Skin epidermis (tissue), 12 donors: Measurements from ENCODE around the gene TP53I13.
A peak's percentile ranks its signal among the peaks of the same experiment; 100 is the strongest.

Source experiments
- H3K27ac ChIP-seq, 21 experiments: fragments of 200-600 bp; sonication (generic) in 11 of 21; one replicate each; pipeline ENCODE4 v1.5.0; 2020; ENCODE audit warnings: mild to moderate bottlenecking in 3 of 21, inconsistent platforms in 2 of 21, moderate library complexity in 2 of 21
- H3K4me3 ChIP-seq, 7 experiments: fragments of 200-600 bp; sonication (generic) in 2 of 7; one replicate each; pipeline ENCODE4 v1.5.0; 2020; ENCODE audit warnings: inconsistent platforms in 2 of 7, mild to moderate bottlenecking in 2 of 7, moderate library complexity in 1 of 7

Gene TP53I13

DNA sequence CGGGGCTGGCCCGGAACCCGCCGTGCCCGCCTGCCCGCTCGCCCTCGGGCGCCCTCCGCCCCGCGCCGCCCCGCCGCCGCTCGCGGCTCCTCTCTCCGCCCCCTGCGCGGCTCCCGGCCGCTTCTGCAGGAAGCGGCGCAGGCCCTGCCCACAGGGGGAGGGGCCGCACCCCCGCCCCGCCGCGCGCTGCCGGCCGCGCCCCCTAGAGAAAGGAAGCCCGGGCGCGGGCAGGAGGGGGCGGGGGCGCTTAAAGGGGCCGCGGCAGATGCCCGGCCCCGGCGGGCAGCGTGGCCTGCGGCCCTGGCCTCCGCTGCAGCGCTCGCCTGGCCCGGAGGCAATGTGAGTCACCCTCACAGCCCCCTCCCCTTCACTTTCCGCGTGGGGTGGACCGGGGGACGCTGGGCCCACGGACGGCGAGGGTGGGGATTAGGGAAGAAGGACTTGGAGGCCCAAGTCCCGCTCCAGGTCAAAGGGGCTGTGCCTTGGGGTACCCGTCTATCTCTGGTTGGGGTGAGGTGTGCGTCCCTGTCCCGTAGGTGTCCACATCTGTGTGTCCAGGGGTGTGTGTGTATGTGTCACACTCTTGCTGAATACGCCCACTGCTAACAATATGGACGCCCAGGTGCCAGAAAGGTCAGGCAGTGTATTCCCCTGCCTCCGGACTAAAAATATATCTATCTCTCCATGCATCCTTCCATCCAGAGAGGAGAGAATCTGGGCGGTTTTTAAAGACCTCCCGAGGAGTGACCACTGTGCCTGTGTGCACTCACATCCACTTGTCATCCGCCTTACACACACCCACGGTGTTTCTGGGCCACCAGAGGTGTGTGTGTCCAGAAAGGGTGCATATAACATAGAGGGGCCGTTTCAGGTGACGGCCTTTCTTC, 21.3 kb downstream of the TP53I13 start, which contains the start of gene GIT1:
Gene GIT1, minus strand, starts transcription at position 125 of the 887 bp plus-strand sequence. CDS start 270 bp downstream, outside the sequence.
- H3K27ac ChIP-seq = peak within 1 kb of the TSS; percentile 56 to 96 (median 87)
- H3K4me3 ChIP-seq = peak within 1 kb of the TSS; percentile 50 to 80 (median 73)

- Histone ChIP-seq H3K4me3 (peak overlapping the region in 6 of 7 experiments; percentile 14 to 80 (median 40)), H3K27ac (peak overlapping the region in 20 of 21 experiments; percentile 42 to 96 (median 87))
These were observed 22.1 kb downstream of the TP53I13 start for GRCh38 chr17:29590411-29591145.

- Histone ChIP-seq H3K27ac (peak overlapping the region in 20 of 21 experiments; percentile 34 to 96 (median 86)), H3K4me3 (peak overlapping the region in 5 of 7 experiments; percentile 7 to 73 (median 19))
These were observed 22.7 kb downstream of the TP53I13 start for GRCh38 chr17:29591146-29591736.

DNA sequence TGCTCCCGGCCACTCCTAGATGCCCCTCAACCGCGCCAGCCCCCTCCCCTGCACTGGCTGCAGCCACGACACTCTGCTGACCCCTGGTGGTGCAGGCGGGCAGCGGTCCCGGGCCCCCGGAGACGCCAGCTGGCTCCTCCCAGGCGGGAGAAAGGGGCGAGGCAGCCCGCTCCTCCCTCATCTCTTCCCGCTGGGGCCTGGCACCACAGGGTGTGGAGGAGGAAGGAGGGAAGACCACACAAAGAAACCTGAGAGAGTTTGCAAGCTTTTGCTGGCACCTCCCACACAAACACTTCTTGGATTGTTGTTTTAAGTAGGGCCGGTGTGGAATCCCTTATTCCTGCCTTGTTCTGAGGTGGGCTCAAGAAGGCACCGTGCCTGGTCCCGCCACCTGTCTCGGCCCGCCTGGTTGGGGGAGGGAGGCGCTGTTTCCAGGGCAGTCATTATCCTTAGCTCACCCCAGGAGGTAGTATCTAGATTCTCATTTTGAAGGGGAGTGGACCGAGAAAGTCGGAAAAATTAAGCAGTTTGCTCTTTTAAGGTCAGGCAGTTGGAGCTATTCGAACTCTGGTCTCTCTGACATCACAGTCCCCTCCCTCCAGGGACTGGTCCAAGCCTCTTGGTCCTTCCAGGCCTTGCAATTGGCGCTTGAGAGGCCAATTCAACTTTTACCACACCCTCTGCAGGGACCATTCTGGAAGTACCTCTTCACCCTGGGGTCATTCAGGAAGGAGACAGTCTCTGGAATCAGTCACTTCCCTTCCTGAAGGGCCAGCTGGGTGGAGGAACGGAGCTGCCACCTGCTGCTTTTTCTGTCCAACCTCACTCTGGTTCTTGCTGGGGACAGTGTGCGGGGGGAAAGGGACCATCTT, 23.5 kb downstream of the TP53I13 start:
- H3K4me3 ChIP-seq = peak overlapping the region in 5 of 7 experiments; percentile 7 to 73 (median 25)

GRCh38 chr17:29592850-29593551, 24.5 kb downstream of the TP53I13 start, which contains the start of gene ANKRD13B:
TSS of gene ANKRD13B (plus strand) at chr17:29593132. CDS start at chr17:29593622, 490 bp downstream.
- Histone ChIP-seq H3K27ac (peak within 1 kb of the TSS in 15 of 21 experiments; percentile 18 to 96 (median 85)), H3K4me3 (peak within 1 kb of the TSS; percentile 48 to 73 (median 54))

More for the DNA sequence above, 23.5 kb downstream of the TP53I13 start:
- H3K27ac ChIP-seq = peak overlapping the region in 18 of 21 experiments; percentile 18 to 96 (median 87)

DNA sequence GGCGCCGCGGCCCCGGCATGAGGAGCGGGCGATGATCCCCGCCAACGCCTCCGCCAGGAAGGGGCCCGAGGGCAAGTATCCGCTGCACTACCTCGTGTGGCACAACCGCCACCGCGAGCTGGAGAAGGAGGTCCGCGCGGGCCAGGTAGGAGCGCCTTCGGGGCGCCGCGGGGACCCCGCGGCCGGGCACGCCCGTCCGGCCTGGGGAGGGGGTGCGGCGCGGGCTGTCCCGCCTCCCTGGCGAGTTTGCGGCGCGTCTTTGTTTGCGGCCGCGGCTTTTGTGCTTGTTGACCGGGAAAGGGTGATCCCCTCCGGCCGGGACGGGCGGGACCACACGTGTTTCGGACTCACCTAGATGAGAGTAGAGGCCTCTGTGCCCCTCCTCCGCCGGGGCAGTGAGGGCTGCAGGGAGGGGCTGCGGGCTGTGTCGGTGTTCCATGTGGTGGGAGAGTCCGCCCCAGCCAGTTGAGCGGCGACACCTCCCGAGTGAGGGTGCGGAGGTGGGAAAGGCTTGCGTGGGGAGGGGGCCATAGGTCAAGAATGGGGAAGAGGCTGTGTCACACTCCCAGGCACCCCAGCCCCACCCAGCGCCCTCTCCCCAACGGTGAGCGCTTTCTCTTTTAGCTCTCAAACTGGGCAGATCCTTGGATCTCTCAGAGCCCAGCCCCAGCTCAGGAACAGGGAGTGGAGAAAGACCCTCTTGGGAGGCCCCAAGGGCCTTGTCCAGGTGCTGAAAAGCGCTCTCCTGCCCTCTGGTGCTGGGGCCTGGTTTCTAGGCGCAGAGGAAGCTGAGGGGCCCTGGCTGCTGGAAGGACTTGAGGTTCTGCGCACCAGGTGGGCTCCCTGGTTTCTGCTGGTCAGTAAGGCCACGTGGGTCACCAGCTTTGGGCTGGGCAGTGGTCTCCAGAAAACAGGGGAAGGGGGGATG, 25.4 kb downstream of the TP53I13 start:
- H3K4me3 ChIP-seq = peak overlapping the region; percentile 44 to 73 (median 52)
- H3K27ac ChIP-seq = peak overlapping the region in 9 of 21 experiments; percentile 13 to 83 (median 42)

DNA sequence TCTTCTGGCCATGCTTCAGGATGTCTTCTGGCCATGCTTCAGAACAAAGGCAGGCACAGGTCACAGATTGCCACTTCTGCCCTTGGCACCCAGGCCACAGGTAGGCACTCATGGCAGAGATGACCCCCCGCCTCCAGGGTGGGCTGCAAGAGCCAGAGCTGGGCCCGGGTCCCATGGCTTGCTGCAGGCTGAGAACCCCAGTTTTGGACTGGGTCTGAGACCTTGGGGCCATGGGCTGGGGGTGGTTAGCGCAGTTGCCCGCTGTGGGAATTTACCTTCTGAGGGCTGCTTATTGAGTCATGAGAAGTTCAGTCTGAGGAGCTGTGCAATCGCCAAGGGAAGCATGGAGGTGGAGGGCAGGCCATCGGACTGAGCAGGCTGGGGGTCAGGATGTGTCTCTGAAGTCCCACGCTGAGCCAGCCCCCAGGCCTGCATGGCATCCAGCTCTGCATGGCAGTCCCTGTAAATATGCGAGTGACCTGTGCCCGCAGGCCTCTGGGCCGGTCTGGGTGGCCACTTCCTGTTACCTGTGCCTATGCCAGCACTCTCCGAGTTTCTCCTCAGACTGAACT, 26.1 kb downstream of the TP53I13 start:
- peak overlapping the region in 2 of 7 experiments; percentile 49 to 73 for H3K4me3 ChIP-seq
- H3K27ac ChIP-seq = peak overlapping the region in 2 of 21 experiments; percentile 68 to 77

DNA sequence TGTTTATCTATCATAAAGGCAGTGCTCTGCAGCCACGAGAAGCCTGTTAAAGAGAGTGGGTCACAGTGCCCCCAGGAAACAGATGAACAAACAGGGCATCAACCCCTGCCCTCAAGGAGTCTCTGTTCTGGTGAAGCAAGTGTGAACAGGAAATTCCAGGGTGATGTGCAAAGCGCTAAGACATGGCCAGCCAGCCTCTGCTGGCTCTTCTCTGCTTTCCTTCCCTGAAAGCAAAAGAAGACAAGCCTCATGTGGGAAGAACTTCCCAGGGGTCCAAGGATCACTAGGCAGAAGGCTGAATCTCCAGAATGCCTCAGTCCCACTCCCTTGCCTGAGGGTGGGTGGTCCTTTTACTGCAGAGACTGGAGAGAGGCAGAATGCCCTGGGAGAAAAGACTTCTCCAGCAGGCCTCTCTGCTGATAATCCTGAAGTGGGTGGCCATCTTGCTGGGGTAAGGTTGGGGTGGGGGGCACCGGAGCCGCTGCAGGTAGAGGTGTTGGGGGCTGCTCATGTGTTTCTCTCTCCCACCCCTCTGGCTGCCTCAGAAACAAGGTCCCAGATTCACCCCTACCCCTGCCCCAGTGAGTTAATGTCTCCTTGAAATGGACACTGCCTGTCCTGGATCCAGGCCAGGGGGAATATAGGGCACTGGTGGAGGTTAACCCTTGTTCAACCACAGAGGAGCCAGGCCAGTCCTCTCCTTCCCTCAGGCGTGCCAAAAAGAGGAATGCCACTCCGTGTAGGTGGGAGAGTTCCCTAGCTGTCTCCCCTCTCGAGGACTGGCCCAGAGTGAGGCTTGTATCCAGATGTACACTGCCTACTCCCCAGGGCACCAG, 26.8 kb downstream of the TP53I13 start:
- no peak overlapping the region for H3K4me3 ChIP-seq

GRCh38 chr17:29595943-29596774, 27.7 kb downstream of the TP53I13 start:
- Histone ChIP-seq H3K27ac (peak overlapping the region in 3 of 21 experiments; percentile 1 to 42 (median 37)), H3K4me3 (no peak overlapping the region)

More for the DNA sequence above, 26.8 kb downstream of the TP53I13 start:
- H3K27ac ChIP-seq = peak overlapping the region in 2 of 21 experiments; percentile 37 to 42

GRCh38 chr17:29596811-29597210, 28.3 kb downstream of the TP53I13 start:
- Histone ChIP-seq H3K4me3 (no peak overlapping the region), H3K27ac (peak overlapping the region in 2 of 21 experiments; percentile 25 to 30)

GRCh38 chr17:29597361-29598172, 29.1 kb downstream of the TP53I13 start:
- Histone ChIP-seq H3K4me3 (no peak overlapping the region), H3K27ac (no peak overlapping the region)

GRCh38 chr17:29603109-29603674, 34.7 kb downstream of the TP53I13 start:
- Histone ChIP-seq H3K4me3 (no peak overlapping the region), H3K27ac (no peak overlapping the region)

DNA sequence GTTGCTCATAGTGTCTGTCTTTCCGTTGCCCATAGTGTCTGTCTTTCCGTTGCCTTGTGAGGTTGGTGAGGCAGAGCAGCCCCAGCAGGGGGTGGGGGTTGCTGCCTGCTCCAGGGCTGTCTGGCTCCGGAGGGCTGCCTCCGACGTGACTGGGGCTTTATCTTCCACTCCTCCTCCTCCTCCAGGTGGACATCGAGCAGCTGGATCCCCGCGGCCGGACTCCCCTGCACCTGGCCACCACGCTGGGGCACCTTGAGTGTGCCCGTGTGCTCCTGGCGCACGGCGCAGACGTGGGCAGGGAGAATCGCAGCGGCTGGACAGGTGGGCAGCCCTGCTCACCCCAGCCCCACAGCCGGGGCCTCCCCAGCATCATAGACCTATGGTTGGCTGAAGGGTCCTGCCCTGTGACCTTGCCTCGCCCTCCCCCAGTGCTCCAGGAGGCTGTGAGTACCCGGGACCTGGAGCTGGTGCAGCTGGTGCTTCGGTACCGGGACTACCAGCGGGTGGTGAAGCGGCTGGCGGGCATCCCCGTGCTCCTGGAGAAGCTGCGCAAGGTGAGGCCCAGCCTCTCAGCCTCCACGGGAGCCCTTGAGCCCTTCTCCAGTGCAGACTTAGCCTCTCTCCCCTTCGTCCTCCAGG, 39.2 kb downstream of the TP53I13 start:
- Histone ChIP-seq H3K27ac (no peak overlapping the region), H3K4me3 (no peak overlapping the region)
